GM12878 (cell line): Measurements from ENCODE around the gene CHRDL1. TPM values are rescaled to one million over a fixed set of nuclear protein-coding genes. Genes with fewer than 3 reads are reported as not detected.

Experiments used
- ATAC-seq: fragments of 200-7000 bp; cut with Tn5 transposase; 3 replicates; pipeline ENCODE4 v1.9.1; 2020; ENCODE audit warnings: mild to moderate bottlenecking, moderate library complexity
- BruUV-seq: library from RNA; stranded (reverse); fragments of 400-500 nt; replicated peaks from 2 replicates; lab custom pipeline; 2021; lab: Mats Ljungman, UMichigan
- CTCF ChIA-PET: fragments of 300-600 bp; sonication (Branson Sonifier 250); formaldehyde crosslinking; extraction: SDS; loops from one replicate; lab custom pipeline; 2021; ENCODE audit warnings: inconsistent platforms; lab: Yijun Ruan, JAX
- POLR2A ChIA-PET: fragments of 350-600 bp; formaldehyde crosslinking; extraction: SDS; loops from one replicate; lab custom pipeline; 2021; ENCODE audit warnings: inconsistent platforms; lab: Charles Lee
- RAD21 ChIA-PET: fragments of 300-600 bp; sonication (Branson Sonifier 250); formaldehyde crosslinking; loops from one replicate; lab custom pipeline; 2023; ENCODE audit warnings: antibody characterized with exemption; ENCODE audit not compliant: unreplicated experiment; lab: Charles Lee
- SMC1A ChIA-PET: fragments of 300-600 bp; sonication (Branson Sonifier 250); formaldehyde crosslinking; loops from one replicate; lab custom pipeline; 2023; ENCODE audit not compliant: unreplicated experiment, uncharacterized antibody; lab: Charles Lee
- DNase-seq: peaks from one replicate; pipeline ENCODE4 v3.0.0-alpha.2; 2011; ENCODE audit warnings: low read depth, low spot score
- FAIRE-seq: peaks from 3 replicates; lab custom pipeline; 2011; peaks lifted over from hg19 to GRCh38; lab: Jason Lieb, UNC
- H2AFZ ChIP-seq: 2 replicates; pipeline ENCODE4 v1.6.0; 2011; ENCODE audit warnings: low read depth, low read length, control low read depth; ENCODE audit not compliant: control insufficient read depth
- H3K27ac ChIP-seq: 2 replicates; pipeline ENCODE4 v1.5.1; 2011; ENCODE audit warnings: control low read depth; ENCODE audit not compliant: control insufficient read depth, insufficient read depth
- H3K27me3 ChIP-seq, 2 experiments: replicated peaks in 1 of 2; 2 replicates each; pipeline versions ENCODE4 v1.6.0 to v1.6.1; 2011; ENCODE audit warnings: low read length in 1 of 2; ENCODE audit not compliant: control insufficient read depth in 2 of 2, insufficient read depth in 2 of 2
- H3K36me3 ChIP-seq, 2 experiments: 2 replicates each; pipeline ENCODE4 v1.5.1; 2011; ENCODE audit warnings: low read length in 1 of 2; ENCODE audit not compliant: control insufficient read depth in 2 of 2, insufficient read depth in 2 of 2
- H3K4me1 ChIP-seq: 2 replicates; pipeline ENCODE4 v1.6.1; 2011; ENCODE audit warnings: mild to moderate bottlenecking, low read length, moderate library complexity, mixed read lengths; ENCODE audit not compliant: control insufficient read depth, insufficient read depth
- H3K4me2 ChIP-seq: 2 replicates; pipeline ENCODE4 v1.6.0; 2011; ENCODE audit warnings: control low read depth; ENCODE audit not compliant: control insufficient read depth, insufficient read depth
- H3K4me3 ChIP-seq: fragments of 200-600 bp; sonication (generic); 2 replicates; pipeline ENCODE4 v1.5.1; 2016
- H3K79me2 ChIP-seq: 2 replicates; pipeline ENCODE4 v1.6.0; 2011; ENCODE audit warnings: low read length; ENCODE audit not compliant: control insufficient read depth, insufficient read depth
- H3K9ac ChIP-seq: 2 replicates; pipeline ENCODE4 v1.8.0; 2011; ENCODE audit warnings: low read length, control low read depth, mixed read lengths; ENCODE audit not compliant: control insufficient read depth, insufficient read depth
- H3K9me3 ChIP-seq: replicated peaks from 3 replicates; pipeline ENCODE4 v1.5.1; 2011; ENCODE audit warnings: mild to moderate bottlenecking, low read length; ENCODE audit not compliant: control insufficient read depth, insufficient read depth
- H4K20me1 ChIP-seq: 2 replicates; pipeline ENCODE4 v1.6.0; 2011; ENCODE audit not compliant: control insufficient read depth, insufficient read depth
- ASH2L ChIP-seq: fragments of 300-600, 200-600 bp; sonication (generic); IDR thresholded peaks from 2 replicates; pipeline ENCODE4 v1.6.1; 2017; ENCODE audit warnings: low read depth, mild to moderate bottlenecking, borderline replicate concordance
- ELK1 ChIP-seq: IDR thresholded peaks from 2 replicates; pipeline ENCODE4 v1.6.1; 2012; ENCODE audit warnings: low read depth, low read length, improper control_type of control experiment
- ZNF592 ChIP-seq: fragments of 450-650 bp; IDR thresholded peaks from 2 replicates; pipeline ENCODE4 v1.6.1; 2017; ENCODE audit warnings: mild to moderate bottlenecking, moderate library complexity
- WGBS: methylation state at CpG from one replicate; pipeline ENCODE4 v1.1.6; 2016; ENCODE audit warnings: low lambda C conversion rate; ENCODE audit not compliant: insufficient replicate concordance, insufficient coverage; ENCODE audit errors: missing lambda C conversion rate; 5-methylcytosine and 5-hydroxymethylcytosine counted together
- in situ Hi-C: fragments of 300-500 bp; cut with MboI; formaldehyde crosslinking; loops from 9 replicates; pipeline ENCODE4 v1.14.3; 2018; ENCODE audit warnings: mixed read lengths
- intact Hi-C: fragments of 100-400 bp; cut with micrococcal nuclease; formaldehyde crosslinking; loops from one replicate; pipeline ENCODE4 v1.14.2; 2022; ENCODE audit not compliant: unreplicated experiment
- polyA plus RNA-seq, 11 experiments: library from polyadenylated mRNA; depleted of rRNA in 4 of 11; unstranded in 6 of 11; stranded (reverse) in 5 of 11; fragments of >200 nt; fragmentation: Nextera tagmentation in 4 of 11; fragmentation: Illumina TruSeq in 1 of 11; extraction: Ambion mirVana in 4 of 11; extraction: Trizol in 1 of 11; gene quantifications; 1 replicate in 1 of 11; 2 replicates in 10 of 11; pipeline versions ENCODE4 v1.2.1 to v1.2.3, GENCODE V29; 2011 to 2016; ENCODE audit warnings: inconsistent platforms in 2 of 11, missing spikeins in 2 of 11, low read depth in 1 of 11
- total RNA-seq, 4 experiments: library from RNA; depleted of rRNA in 3 of 4; stranded (reverse); fragments of >200 nt in 3 of 4; fragmentation: Illumina TruSeq in 1 of 4; extraction: Trizol in 1 of 4; gene quantifications; 2 replicates each; pipeline versions ENCODE4 v1.2.1 to v1.2.3, GENCODE V29; 2013 to 2021

CHRDL1 gene
- total and polyA plus RNA-seq, 10 of the 15 experiments (the other 5 are each of a cell fraction or from before 2014, with no cell fraction given) = 0.05 to 0.47 (median 0.25) TPM

- no peak overlapping the region for H3K27ac ChIP-seq
- no TSS peak for BruUV-seq
- H3K9ac ChIP-seq = no peak overlapping the region
- TF ChIP-seq ASH2L (no peak), ZNF592 (no peak), ELK1 (no peak)
- no peaks in the 10 kb centered on the region for H3K79me2 ChIP-seq
- no peak overlapping the region for H2AFZ ChIP-seq
- ChIA-PET POLR2A (no interaction called here), SMC1A (interaction anchor here (1.1 kb wide), 1 partner anchor 10 kb away, joined by 4 read pairs; no protein-coding TSS in a partner anchor), CTCF (no interaction called here), RAD21 (no interaction called here)
- in situ Hi-C loops (no loop called here), intact Hi-C loops (no loop called here)
- no peak overlapping the region for H3K4me2 ChIP-seq
- H3K9me3 ChIP-seq = no peaks in the 10 kb centered on the region
- no peaks in the 10 kb centered on the region for H4K20me1 ChIP-seq
- H3K4me1 ChIP-seq = no peaks in the 10 kb centered on the region
- FAIRE-seq = no peak
- ATAC-seq = no peak
- H3K4me3 ChIP-seq = no peak overlapping the region
- DNase-seq = no peak
- peaks cover 0 to 2% of the 10 kb centered on the region in 2 experiments; a peak in 2 of 4 replicates for H3K27me3 ChIP-seq
- H3K36me3 ChIP-seq = no peaks in the 10 kb centered on the region
- WGBS = 27% methylated on average over 5 of the region's 5 CpGs
Observed at GRCh38 chrX:110791071-110791470, 4.5 kb downstream of the CHRDL1 start.
